Measurements from ENCODE around the gene HSPBP1.

DNA sequence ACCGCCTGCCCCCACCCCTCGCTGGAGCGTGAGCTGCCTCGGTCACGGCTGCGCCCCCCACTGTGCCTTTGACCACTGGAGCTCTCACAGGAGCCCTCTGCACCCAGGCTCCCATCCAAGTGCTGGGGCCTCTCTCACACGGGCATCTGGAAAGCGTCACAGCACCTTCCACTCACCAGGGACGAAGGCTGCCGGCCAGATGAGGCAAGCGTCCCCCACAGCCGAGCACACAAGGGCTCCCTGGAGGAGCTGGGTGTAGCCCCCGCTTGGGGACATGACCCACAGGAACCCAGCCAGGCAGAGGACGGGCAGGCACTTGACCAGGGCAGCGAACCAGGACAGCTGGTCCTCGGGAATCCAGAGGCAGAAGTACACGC, 51.9 kb downstream of the HSPBP1 start:
- TF ChIP-seq CTCF (IDR thresholded peaks at IDR 0.05) (no peak), POLR2A (IDR thresholded peaks at IDR 0.05) (no peak)

Data from adrenal gland (tissue), 5 donors.